ENCODE measurements around the gene CDC25C. TPM values are rescaled to one million over a fixed set of nuclear protein-coding genes. Genes with fewer than 3 reads are reported as not detected.
"Not testable (repeated sequence)": the region's sequence is repeated elsewhere in the genome, so short reads cannot be mapped to it uniquely, and the experiment has no call there.

CDC25C gene
- total RNA-seq, 1 donor from 2014 or later = 2.7 TPM

DNA sequence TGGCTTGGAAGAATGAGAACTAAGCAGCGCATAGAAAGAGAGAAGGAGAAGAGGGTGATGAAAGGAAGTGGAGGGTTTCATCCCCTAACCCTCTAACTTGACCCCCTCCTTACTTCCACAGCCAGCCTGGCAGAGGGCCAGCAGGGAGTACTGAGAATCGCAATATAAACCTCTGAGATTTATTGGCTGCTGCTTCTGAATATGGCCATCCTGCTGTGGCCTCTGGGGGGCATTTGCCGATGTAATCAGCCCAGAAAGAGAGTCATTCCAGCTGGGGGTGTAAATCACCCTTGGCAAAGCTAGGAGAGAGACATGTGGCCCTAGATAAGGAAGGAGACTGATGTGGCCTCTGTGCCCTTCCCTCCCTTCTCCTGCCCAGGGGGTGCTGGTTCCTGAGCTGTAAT lies 56.2 kb downstream of the CDC25C start:
- no peak for ATAC-seq

DNA sequence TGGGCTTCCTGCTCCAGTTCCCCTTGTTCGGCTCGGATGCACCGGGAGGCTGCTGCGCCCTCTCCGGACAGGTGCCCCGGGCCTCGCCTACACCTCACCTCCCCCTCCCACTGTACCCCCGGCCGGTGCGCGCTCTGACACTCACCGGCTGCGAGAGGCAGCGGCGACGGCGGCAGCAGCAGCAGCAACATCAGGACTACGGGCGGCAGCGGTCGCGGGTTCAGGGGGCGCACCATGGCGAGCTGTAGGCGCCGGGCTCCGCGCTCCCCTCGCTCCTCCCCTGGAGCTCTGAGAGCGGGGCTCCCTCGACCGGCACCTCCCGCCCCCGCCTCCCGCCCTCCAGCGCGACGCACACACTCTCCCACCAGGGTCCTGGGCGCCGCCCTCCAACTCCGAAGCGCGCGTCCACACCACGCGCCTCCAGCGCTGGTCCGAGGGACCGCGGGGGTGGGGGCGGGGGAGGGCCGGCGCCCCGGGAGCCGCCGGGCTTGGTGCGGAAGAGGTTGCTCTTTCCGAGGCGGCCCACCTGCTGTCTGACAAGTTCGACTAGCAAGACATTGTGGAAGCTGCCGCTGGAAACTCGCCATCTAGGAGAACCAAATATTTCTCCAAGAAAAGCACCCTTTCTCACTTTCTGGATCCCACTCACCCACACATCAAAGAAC lies 57.3 kb downstream of the CDC25C start, which contains the start of gene GFRA3:
Gene GFRA3 (minus strand): TSS at position 433 of the 665 bp plus-strand sequence. CDS start 197 bp downstream, at position 236.
- no peak for ATAC-seq

DNA sequence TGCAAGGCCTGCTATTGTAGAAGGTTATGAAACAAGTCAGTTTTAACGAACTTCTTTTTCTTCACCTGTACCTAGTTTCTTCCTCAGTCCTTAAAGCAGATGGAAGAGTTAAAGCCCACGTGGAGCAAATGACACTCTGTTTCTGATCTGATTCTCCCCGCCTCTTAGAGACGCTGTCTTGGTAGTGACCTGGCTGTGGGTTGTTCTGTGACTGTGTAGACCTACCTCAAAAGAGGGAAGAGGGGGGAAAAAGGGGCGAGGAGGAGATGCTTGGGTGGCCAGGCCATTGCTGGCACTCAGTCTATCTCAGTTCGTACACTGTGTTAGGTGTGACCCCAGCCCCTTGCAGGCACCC lies 57.8 kb downstream of the CDC25C start:
- no peak for ATAC-seq

- no peak for ATAC-seq
Observed at GRCh38 chr5:138272681-138273080, 58.9 kb downstream of the CDC25C start.

GRCh38 chr5:138271281-138271680 lies 60.3 kb downstream of the CDC25C start:
- no peak for ATAC-seq

DNA sequence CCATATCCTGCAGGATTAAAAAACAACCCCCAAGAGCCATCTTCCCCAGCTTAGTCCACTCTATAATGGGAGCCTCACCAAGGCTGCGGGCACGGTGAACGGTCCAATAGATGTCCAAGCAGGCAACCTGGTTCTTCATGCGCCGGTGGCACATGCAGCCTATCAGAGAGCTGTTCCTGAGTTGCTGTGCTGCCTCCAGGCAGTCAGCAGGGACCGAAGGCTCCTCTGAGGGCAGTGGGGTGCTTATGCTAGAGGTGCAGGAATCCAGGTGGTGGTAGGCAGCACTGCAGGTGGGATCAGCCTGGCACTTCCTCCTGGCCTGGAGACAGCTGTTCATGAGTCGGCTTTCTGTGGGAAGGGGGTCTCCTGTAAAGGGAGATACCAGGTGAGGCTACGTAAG lies 67.4 kb downstream of the CDC25C start:
- no peak for ATAC-seq

DNA sequence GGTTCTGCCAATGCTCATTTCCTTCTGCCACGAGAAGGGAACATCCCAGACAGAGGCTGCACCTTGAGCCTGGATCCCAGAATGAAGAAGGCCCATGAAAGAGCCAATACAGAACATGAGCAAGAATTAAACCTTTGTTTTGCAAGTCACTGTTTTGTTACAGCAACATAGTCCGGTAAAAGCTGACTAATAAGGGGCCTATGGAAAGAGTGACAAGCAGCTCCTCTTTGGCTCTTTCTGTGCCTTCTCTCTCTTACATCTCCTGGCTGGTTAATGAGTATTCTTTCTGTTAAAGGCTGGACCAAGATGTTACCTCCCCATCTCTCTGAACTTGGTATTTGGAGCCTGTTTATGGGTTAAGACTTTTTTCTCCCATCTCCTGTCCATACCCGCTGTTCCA lies 68.0 kb downstream of the CDC25C start:
- ATAC-seq = no peak

- ATAC-seq = no peak
Observed at GRCh38 chr5:138258704-138259292, 72.8 kb downstream of the CDC25C start.

- ATAC-seq = no peak
Observed at GRCh38 chr5:138257583-138257982, 74.0 kb downstream of the CDC25C start.

- ATAC-seq = no peak
Observed at GRCh38 chr5:138252944-138253343, 78.7 kb downstream of the CDC25C start.

- ATAC-seq = not testable (repeated sequence)
Observed at GRCh38 chr5:138247800-138248199, 83.8 kb downstream of the CDC25C start.

DNA sequence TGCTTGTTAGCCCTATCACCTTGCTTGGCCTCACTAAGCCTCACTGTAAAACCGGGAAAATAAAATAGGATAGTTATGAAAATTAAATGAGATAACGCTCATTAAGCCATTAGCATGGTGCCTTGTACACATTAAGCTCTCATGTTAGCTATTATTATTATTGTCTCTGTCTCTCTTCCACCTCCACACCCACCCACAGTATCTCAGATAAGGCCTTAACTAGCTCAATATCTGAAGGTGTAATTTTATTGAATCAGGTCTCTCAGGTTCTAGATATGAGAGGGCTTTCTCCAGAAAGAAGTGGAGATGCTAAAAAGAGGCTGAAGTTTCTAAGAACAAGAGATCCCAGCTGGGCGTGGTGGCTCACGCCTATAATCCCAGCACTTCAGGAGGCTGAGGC lies 84.8 kb downstream of the CDC25C start:
- no peak for ATAC-seq

GRCh38 chr5:138246334-138246733 lies 85.3 kb downstream of the CDC25C start:
- no peak for ATAC-seq

- ATAC-seq = no peak
Observed at GRCh38 chr5:138245717-138246116, 85.9 kb downstream of the CDC25C start.

DNA sequence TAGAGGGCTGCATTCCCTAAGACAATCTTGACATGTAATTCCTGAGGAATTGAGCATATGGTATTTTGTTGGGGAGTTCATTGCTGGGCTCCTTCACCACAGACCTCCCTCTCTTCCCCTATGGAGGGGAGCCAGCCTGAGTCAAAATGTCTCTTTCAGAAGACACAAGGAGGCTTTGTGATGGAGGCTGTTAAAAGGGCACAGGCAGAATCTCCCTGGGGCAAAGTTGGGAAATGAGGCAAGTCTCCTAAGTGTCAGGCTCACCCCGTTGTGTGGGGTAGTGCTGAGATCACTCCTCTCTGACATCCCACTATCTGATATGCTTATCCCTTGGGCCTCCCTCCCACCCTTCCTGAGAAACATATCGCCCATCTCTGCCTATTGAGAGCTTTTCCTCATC lies 87.8 kb downstream of the CDC25C start:
- ATAC-seq = no peak

- ATAC-seq = peak; percentile 33
Observed at GRCh38 chr5:138241688-138242571, 89.7 kb downstream of the CDC25C start.

GRCh38 chr5:138240650-138241385 lies 90.8 kb downstream of the CDC25C start:
- ATAC-seq = no peak

DNA sequence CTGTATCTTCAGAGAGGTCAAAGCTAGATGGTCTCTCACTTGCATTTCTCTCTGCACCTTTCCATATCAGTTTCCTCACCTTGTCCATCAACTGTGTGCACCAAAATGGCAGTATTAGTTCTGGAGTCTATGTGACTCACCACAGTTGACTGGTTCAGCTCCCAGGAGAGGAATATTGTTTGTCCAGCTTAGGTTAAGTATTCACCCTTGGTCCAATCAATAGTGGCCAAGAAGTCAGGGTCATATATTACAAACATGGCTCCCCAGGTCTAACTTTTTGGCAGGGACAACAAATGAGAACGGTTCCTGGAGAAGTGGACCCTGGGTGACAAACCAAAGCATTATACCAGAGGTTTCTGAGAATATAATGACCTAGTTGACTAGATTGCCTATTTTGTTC lies 93.6 kb downstream of the CDC25C start:
- ATAC-seq = no peak

All from esophagus mucosa (tissue), 1 donor.